Measurements from ENCODE around the gene PSMD3.

The PSMD3 gene

GRCh38 chr17:39980351-39981206 is at the start of gene PSMD3:
TSS of gene PSMD3 (plus strand) at chr17:39980807. CDS start at chr17:39980971, 164 bp downstream.
- TF ChIP-seq CTCF (IDR thresholded peaks at IDR 0.05; ENCODE audit: insufficient read depth, low read depth, low read length, missing control alignments): peak; percentile 80
- peak within 1 kb of the TSS; percentile 67 for H3K4me3 ChIP-seq (ENCODE audit: low read length)
- peak; percentile 100 for DNase-seq (ENCODE audit: low read depth)

GRCh38 chr17:39933912-39934311 is 46.7 kb upstream of the PSMD3 start:
- DNase-seq (ENCODE audit: low read depth): no peak
- H3K4me3 ChIP-seq (ENCODE audit: low read length): no peak overlapping the region
- TF ChIP-seq CTCF (IDR thresholded peaks at IDR 0.05; ENCODE audit: insufficient read depth, low read depth, low read length, missing control alignments): no peak

GRCh38 chr17:39934324-39934723 is 46.3 kb upstream of the PSMD3 start:
- TF ChIP-seq CTCF (IDR thresholded peaks at IDR 0.05; ENCODE audit: insufficient read depth, low read depth, low read length, missing control alignments): no peak
- no peak overlapping the region for H3K4me3 ChIP-seq (ENCODE audit: low read length)
- no peak for DNase-seq (ENCODE audit: low read depth)

GRCh38 chr17:39935909-39936308 is 44.7 kb upstream of the PSMD3 start:
- H3K4me3 ChIP-seq (ENCODE audit: low read length): no peak overlapping the region
- peak; percentile 16 for DNase-seq (ENCODE audit: low read depth)
- TF ChIP-seq CTCF (IDR thresholded peaks at IDR 0.05; ENCODE audit: insufficient read depth, low read depth, low read length, missing control alignments): no peak

GRCh38 chr17:39937447-39937846 is 43.2 kb upstream of the PSMD3 start:
- DNase-seq (ENCODE audit: low read depth): no peak
- no peak overlapping the region for H3K4me3 ChIP-seq (ENCODE audit: low read length)
- no peak for TF ChIP-seq CTCF (IDR thresholded peaks at IDR 0.05; ENCODE audit: insufficient read depth, low read depth, low read length, missing control alignments)

GRCh38 chr17:39938140-39938869 is 42.3 kb upstream of the PSMD3 start:
- no peak overlapping the region for H3K4me3 ChIP-seq (ENCODE audit: low read length)
- DNase-seq (ENCODE audit: low read depth): no peak
- TF ChIP-seq CTCF (IDR thresholded peaks at IDR 0.05; ENCODE audit: insufficient read depth, low read depth, low read length, missing control alignments): no peak
